ENCODE results near the gene UBE3C. TPM values are rescaled to one million over a fixed set of nuclear protein-coding genes. Genes with fewer than 3 reads are reported as not detected.
A peak's percentile ranks its signal among the peaks of the same experiment; 100 is the strongest.

The UBE3C gene
- total and polyA plus RNA-seq, 2 of the 13 experiments (the other 11 are each of a cell fraction or from before 2014, with no cell fraction given), result 27.0 to 48.2 TPM

DNA sequence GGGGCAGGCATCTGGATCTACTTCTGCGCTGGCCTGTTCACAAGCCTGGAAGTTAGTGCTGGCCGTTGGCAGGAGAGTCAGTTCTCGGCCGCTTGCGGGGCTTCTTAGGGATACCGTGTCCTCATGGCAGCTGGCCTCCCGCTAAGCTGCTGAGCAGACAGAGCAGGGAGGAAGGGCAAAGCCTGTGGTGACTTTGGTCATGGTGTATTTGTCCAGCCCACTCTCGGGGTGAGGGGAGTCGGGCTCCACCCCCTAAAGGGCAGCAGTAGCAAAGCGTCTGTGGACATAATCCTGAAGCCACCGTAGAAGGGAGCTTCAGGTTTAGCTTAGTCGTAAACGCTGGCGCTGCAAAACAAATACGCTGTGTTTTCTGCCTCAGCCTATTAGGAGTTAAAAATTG, 12.2 kb downstream of the UBE3C start (continued):
- TF ChIP-seq TAF1 (CRISPR knock-in tag; IDR thresholded peaks at IDR 0.05), result no peak
- no peak for TF ChIP-seq ZNF850 (CRISPR knock-in tag; conservative IDR thresholded peaks at IDR 0.05)
- TF ChIP-seq ZBTB49 (CRISPR knock-in tag; IDR thresholded peaks at IDR 0.05; ENCODE audit: borderline replicate concordance), result no peak
- TF ChIP-seq SAP130 (CRISPR knock-in tag; IDR thresholded peaks at IDR 0.05; ENCODE audit: low read depth), result peak; percentile 65
- TF ChIP-seq, protein P1, sequence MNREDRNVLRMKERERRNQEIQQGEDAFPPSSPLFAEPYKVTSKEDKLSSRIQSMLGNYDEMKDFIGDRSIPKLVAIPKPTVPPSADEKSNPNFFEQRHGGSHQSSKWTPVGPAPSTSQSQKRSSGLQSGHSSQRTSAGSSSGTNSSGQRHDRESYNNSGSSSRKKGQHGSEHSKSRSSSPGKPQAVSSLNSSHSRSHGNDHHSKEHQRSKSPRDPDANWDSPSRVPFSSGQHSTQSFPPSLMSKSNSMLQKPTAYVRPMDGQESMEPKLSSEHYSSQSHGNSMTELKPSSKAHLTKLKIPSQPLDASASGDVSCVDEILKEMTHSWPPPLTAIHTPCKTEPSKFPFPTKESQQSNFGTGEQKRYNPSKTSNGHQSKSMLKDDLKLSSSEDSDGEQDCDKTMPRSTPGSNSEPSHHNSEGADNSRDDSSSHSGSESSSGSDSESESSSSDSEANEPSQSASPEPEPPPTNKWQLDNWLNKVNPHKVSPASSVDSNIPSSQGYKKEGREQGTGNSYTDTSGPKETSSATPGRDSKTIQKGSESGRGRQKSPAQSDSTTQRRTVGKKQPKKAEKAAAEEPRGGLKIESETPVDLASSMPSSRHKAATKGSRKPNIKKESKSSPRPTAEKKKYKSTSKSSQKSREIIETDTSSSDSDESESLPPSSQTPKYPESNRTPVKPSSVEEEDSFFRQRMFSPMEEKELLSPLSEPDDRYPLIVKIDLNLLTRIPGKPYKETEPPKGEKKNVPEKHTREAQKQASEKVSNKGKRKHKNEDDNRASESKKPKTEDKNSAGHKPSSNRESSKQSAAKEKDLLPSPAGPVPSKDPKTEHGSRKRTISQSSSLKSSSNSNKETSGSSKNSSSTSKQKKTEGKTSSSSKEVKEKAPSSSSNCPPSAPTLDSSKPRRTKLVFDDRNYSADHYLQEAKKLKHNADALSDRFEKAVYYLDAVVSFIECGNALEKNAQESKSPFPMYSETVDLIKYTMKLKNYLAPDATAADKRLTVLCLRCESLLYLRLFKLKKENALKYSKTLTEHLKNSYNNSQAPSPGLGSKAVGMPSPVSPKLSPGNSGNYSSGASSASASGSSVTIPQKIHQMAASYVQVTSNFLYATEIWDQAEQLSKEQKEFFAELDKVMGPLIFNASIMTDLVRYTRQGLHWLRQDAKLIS (CRISPR knock-in tag; IDR thresholded peaks at IDR 0.05), result no peak
- TF ChIP-seq NR3C1 (CRISPR knock-in tag; IDR thresholded peaks at IDR 0.05), result no peak
- no peak for TF ChIP-seq FOXM1 (CRISPR knock-in tag; IDR thresholded peaks at IDR 0.05)
- TF ChIP-seq, protein P2, sequence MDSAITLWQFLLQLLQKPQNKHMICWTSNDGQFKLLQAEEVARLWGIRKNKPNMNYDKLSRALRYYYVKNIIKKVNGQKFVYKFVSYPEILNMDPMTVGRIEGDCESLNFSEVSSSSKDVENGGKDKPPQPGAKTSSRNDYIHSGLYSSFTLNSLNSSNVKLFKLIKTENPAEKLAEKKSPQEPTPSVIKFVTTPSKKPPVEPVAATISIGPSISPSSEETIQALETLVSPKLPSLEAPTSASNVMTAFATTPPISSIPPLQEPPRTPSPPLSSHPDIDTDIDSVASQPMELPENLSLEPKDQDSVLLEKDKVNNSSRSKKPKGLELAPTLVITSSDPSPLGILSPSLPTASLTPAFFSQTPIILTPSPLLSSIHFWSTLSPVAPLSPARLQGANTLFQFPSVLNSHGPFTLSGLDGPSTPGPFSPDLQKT (CRISPR knock-in tag; IDR thresholded peaks at IDR 0.05; ENCODE audit: borderline replicate concordance), result no peak
- no peak for TF ChIP-seq POLR2AphosphoS2 (IDR thresholded peaks at IDR 0.05; ENCODE audit: low read depth, low read length)
- TF ChIP-seq GATAD1 (CRISPR knock-in tag; IDR thresholded peaks at IDR 0.05), result no peak
- no peak for TF ChIP-seq HIC2 (CRISPR knock-in tag; IDR thresholded peaks at IDR 0.05; ENCODE audit: low read depth)
- peak; percentile 21; the same call in 1 of the 2 replicates for TF ChIP-seq TBX2 (CRISPR knock-in tag; IDR thresholded peaks at IDR 0.05; ENCODE audit: borderline replicate concordance)
- no peak for TF ChIP-seq IKZF5 (CRISPR knock-in tag; IDR thresholded peaks at IDR 0.05)
- TF ChIP-seq KDM6A (CRISPR knock-in tag; IDR thresholded peaks at IDR 0.05; ENCODE audit: low read depth), result no peak
- no peak for TF ChIP-seq ZNF891 (CRISPR knock-in tag; IDR thresholded peaks at IDR 0.05)
- TF ChIP-seq RFX5 (IDR thresholded peaks at IDR 0.05; ENCODE audit: low read depth, low read length), result no peak

Measured in HepG2 (cell line).